B cell (primary cell): Measurements from ENCODE around the gene ADAMTSL2. TPM values are rescaled to one million over a fixed set of nuclear protein-coding genes. Genes with fewer than 3 reads are reported as not detected.

Source experiments
- ATAC-seq: fragments of 200-7000 bp; cut with Tn5 transposase; one replicate; pipeline ENCODE4 v1.10.0; 2021; ENCODE audit warnings: low read depth, mild to moderate bottlenecking, moderate number of reproducible peaks, moderate library complexity
- CTCF ChIA-PET: fragments of 350-600 bp; sonication (Branson Sonifier 250); formaldehyde crosslinking; loops from one replicate; lab custom pipeline; 2021; ENCODE audit warnings: antibody characterized with exemption, inconsistent platforms; lab: Charles Lee
- POLR2A ChIA-PET: fragments of 350-600 bp; sonication (Branson Sonifier 250); formaldehyde crosslinking; loops from one replicate; lab custom pipeline; 2021; ENCODE audit warnings: antibody characterized with exemption; lab: Charles Lee
- DNase-seq: peaks from one replicate; pipeline ENCODE4 v3.0.0; 2013
- H2AFZ ChIP-seq: 2 replicates; pipeline ENCODE4 v1.6.1; 2012; ENCODE audit warnings: mild to moderate bottlenecking, low read depth, low read length; ENCODE audit not compliant: insufficient read depth, poor library complexity, severe bottlenecking
- H3K27ac ChIP-seq, 2 donors: 1 replicate in 1 of 2; 2 replicates in 1 of 2; pipeline ENCODE4 v1.5.1; 2012 to 2013; ENCODE audit warnings: low read length in 2 of 2, mild to moderate bottlenecking in 2 of 2, moderate library complexity in 1 of 2
- H3K27me3 ChIP-seq, 4 experiments: fragments of 200-600 bp in 1 of 4; sonication (generic) in 1 of 4; replicated peaks in 1 of 4; 1 replicate in 2 of 4; 2 replicates in 2 of 4; pipeline versions ENCODE4 v1.6.1 to v1.7.0; 2013 to 2016; ENCODE audit warnings: low read length in 3 of 4, mild to moderate bottlenecking in 2 of 4, mixed read lengths in 1 of 4, moderate library complexity in 1 of 4; ENCODE audit not compliant: insufficient read depth in 4 of 4, control insufficient read depth in 3 of 4; ENCODE audit errors: control extremely low read depth in 1 of 4
- H3K36me3 ChIP-seq, 2 experiments: replicated peaks in 1 of 2; 1 replicate in 1 of 2; 2 replicates in 1 of 2; pipeline versions ENCODE4 v1.6.1 to v1.7.1; 2013; ENCODE audit warnings: low read length in 1 of 2; ENCODE audit not compliant: insufficient read depth in 2 of 2, control insufficient read depth in 1 of 2; ENCODE audit errors: control extremely low read depth in 1 of 2, extremely low read depth in 1 of 2
- H3K4me1 ChIP-seq, 2 donors: fragments of 200-600 bp in 1 of 2; sonication (generic) in 1 of 2; 1 replicate in 1 of 2; 2 replicates in 1 of 2; pipeline versions ENCODE4 v1.5.1 to v1.6.1; 2013 to 2017; ENCODE audit warnings: low read length in 2 of 2; ENCODE audit not compliant: control insufficient read depth in 2 of 2, insufficient read depth in 2 of 2
- H3K4me2 ChIP-seq: replicated peaks from 2 replicates; pipeline ENCODE3; 2012; ENCODE audit warnings: mild to moderate bottlenecking, low read depth, low read length; ENCODE audit not compliant: poor library complexity, severe bottlenecking
- H3K4me3 ChIP-seq, 5 experiments: fragments of 200-600 bp in 1 of 5; sonication (generic) in 1 of 5; 1 replicate in 3 of 5; 2 replicates in 2 of 5; pipeline versions ENCODE4 v1.5.1 to v1.7.0; 2011 to 2016; ENCODE audit warnings: low read length in 4 of 5, mild to moderate bottlenecking in 4 of 5, low read depth in 2 of 5, control low read depth in 1 of 5, moderate library complexity in 1 of 5; ENCODE audit not compliant: insufficient read depth in 1 of 5; ENCODE audit errors: control extremely low read depth in 1 of 5, extremely low read depth in 1 of 5
- H3K79me2 ChIP-seq: fragments of 200-600 bp; sonication (generic); one replicate; pipeline ENCODE4 v1.6.0; 2016; ENCODE audit warnings: low read length; ENCODE audit not compliant: control insufficient read depth, insufficient read depth
- H3K9ac ChIP-seq: fragments of 200-600 bp; sonication (generic); 2 replicates; pipeline ENCODE4 v1.6.1; 2017; ENCODE audit warnings: mild to moderate bottlenecking, low read length, moderate library complexity
- H3K9me3 ChIP-seq, 3 donors: one replicate each; pipeline versions ENCODE4 v1.6.1 to v1.7.1; 2013; ENCODE audit warnings: low read length in 2 of 3; ENCODE audit not compliant: control insufficient read depth in 2 of 3, insufficient read depth in 1 of 3; ENCODE audit errors: control extremely low read depth in 1 of 3
- H4K20me1 ChIP-seq: 2 replicates; pipeline ENCODE4 v1.6.0; 2012; ENCODE audit warnings: mild to moderate bottlenecking, low read length; ENCODE audit not compliant: insufficient read depth, control insufficient read depth, poor library complexity, severe bottlenecking
- H3K27ac Mint-ChIP-seq: one replicate; pipeline ENCODE4 v1.8.0; 2021; ENCODE audit warnings: mixed read lengths
- H3K27me3 Mint-ChIP-seq: one replicate; pipeline ENCODE4 v1.8.0; 2021; ENCODE audit warnings: mixed read lengths
- H3K4me1 Mint-ChIP-seq: one replicate; pipeline ENCODE4 v1.8.0; 2021; ENCODE audit warnings: mixed read lengths
- H3K4me3 Mint-ChIP-seq: one replicate; pipeline ENCODE4 v1.8.0; 2021; ENCODE audit warnings: mixed read lengths
- H3K9me3 Mint-ChIP-seq: one replicate; pipeline ENCODE4 v1.8.0; 2022; ENCODE audit warnings: mixed read lengths; ENCODE audit not compliant: insufficient read depth
- EZH2 ChIP-seq: IDR thresholded peaks from 2 replicates; pipeline ENCODE4 v1.6.1; 2012; ENCODE audit warnings: borderline replicate concordance, low read depth, mild to moderate bottlenecking, moderate library complexity, low read length; ENCODE audit not compliant: insufficient read depth, poor library complexity, severe bottlenecking
- WGBS: methylation state at CpG from one replicate; pipeline ENCODE4 v1.1.5; 2013; ENCODE audit warnings: missing lambda C conversion rate; ENCODE audit not compliant: insufficient coverage; 5-methylcytosine and 5-hydroxymethylcytosine counted together
- intact Hi-C: fragments of 100-400 bp; cut with micrococcal nuclease; formaldehyde crosslinking; loops from one replicate; pipeline ENCODE4 v1.10.0; 2022
- polyA plus RNA-seq: library from polyadenylated mRNA; depleted of rRNA; stranded (reverse); fragments of >200 nt; gene quantifications from 2 replicates; pipeline ENCODE4 v1.2.3, GENCODE V29; 2012
- total RNA-seq, 2 donors: library from RNA; stranded (reverse); fragments of 120-200 nt in 1 of 2; gene quantifications; 1 replicate in 1 of 2; 2 replicates in 1 of 2; pipeline versions ENCODE4 v1.2.3 to v1.2.4, GENCODE V29; 2013 to 2022
- TF ChIP-seq, protein P1 (sequence below): fragments of 200-600 bp; IDR thresholded peaks from one replicate; pipeline ENCODE4 v1.8.0; 2022; ENCODE audit warnings: antibody characterized with exemption, mild to moderate bottlenecking

The ADAMTSL2 gene
- total and polyA plus RNA-seq, 2 donors (not counting 1 experiment from before 2014, with no cell fraction given) = 0.03 TPM; not detected in 1

DNA sequence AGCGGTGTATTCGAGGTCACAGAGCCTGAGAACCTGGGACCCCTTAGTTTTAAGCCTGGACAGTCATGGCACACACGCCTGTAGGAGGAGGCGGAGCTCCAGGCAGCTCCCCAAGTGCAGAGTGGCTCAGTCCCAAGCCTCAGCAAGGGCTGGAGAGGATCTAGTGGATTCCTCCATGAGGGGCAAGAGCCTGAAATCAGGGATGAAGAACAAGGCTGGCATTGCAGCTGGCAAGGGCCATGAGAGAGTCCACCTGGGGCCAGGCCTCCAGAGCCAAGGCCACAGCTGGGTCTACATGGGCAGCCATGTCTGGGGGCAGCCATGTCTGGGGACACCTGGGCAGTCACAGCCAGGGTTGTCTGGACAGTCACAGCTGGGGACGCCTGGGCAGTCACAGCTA, 21.9 kb downstream of the ADAMTSL2 start:
- ATAC-seq (no peak), DNase-seq (no peak)
- Histone ChIP-seq H2AFZ (no peak overlapping the region), H4K20me1 (no peaks in the 10 kb centered on the region), H3K4me1 (peaks cover 13 to 17% of the 10 kb centered on the region in 2 donors), H3K9me3 (peaks cover 0 to 4% (median 0%) of the 10 kb centered on the region in 3 donors), H3K79me2 (no peaks in the 10 kb centered on the region), H3K9ac (no peak overlapping the region), H3K27ac (no peak overlapping the region), H3K27me3 (peaks cover 0 to 32% (median 4%) of the 10 kb centered on the region in 4 experiments), H3K4me3 (no peak overlapping the region), H3K4me2 (no peak overlapping the region), H3K36me3 (no peaks in the 10 kb centered on the region)
- CTCF ChIA-PET = no interaction called here
- WGBS = 80% methylated on average over 5 of the region's 5 CpGs
- POLR2A ChIA-PET = no interaction called here
- Mint-ChIP-seq H3K4me3 (no peak overlapping the region), H3K4me1 (peaks cover 15% of the 10 kb centered on the region), H3K27ac (no peak overlapping the region), H3K9me3 (no peaks in the 10 kb centered on the region), H3K27me3 (peaks cover 22% of the 10 kb centered on the region)
- TF ChIP-seq, protein P1, sequence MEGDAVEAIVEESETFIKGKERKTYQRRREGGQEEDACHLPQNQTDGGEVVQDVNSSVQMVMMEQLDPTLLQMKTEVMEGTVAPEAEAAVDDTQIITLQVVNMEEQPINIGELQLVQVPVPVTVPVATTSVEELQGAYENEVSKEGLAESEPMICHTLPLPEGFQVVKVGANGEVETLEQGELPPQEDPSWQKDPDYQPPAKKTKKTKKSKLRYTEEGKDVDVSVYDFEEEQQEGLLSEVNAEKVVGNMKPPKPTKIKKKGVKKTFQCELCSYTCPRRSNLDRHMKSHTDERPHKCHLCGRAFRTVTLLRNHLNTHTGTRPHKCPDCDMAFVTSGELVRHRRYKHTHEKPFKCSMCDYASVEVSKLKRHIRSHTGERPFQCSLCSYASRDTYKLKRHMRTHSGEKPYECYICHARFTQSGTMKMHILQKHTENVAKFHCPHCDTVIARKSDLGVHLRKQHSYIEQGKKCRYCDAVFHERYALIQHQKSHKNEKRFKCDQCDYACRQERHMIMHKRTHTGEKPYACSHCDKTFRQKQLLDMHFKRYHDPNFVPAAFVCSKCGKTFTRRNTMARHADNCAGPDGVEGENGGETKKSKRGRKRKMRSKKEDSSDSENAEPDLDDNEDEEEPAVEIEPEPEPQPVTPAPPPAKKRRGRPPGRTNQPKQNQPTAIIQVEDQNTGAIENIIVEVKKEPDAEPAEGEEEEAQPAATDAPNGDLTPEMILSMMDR = no peak
- TF ChIP-seq EZH2 = no peak
- intact Hi-C loops = no loop called here

DNA sequence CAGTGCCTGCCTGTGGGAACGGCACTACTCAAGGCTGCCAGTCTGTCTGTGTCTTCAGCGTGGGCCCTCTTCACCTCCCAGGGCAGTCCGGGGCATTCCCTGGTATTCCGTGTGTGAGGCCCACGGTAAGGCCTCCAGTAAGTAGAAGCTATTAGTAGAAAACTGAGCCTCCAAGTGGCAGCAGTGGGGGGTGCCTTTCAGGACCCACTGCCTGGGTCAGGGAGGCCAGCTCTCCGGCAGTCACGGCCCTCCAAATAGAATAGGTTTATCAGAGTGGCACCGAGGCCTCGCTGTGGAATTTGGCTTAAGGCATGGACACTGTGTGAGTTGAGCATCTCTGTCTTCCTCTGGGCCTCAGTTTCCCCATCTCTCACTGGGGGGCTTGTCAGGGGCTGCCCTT, 23.1 kb downstream of the ADAMTSL2 start:
- Histone ChIP-seq H3K27ac (no peak overlapping the region), H3K4me2 (peak overlapping the region; percentile 49), H3K9ac (no peak overlapping the region), H2AFZ (no peak overlapping the region), H3K4me3 (no peak overlapping the region), H3K27me3 (peaks cover 0 to 32% (median 4%) of the 10 kb centered on the region in 4 experiments), H3K36me3 (no peaks in the 10 kb centered on the region), H4K20me1 (no peaks in the 10 kb centered on the region), H3K4me1 (peaks cover 13 to 17% of the 10 kb centered on the region in 2 donors), H3K79me2 (no peaks in the 10 kb centered on the region), H3K9me3 (peaks cover 0 to 4% (median 0%) of the 10 kb centered on the region in 3 donors)
- Mint-ChIP-seq H3K9me3 (no peaks in the 10 kb centered on the region), H3K27me3 (peaks cover 22% of the 10 kb centered on the region), H3K4me1 (peaks cover 15% of the 10 kb centered on the region), H3K27ac (no peak overlapping the region), H3K4me3 (no peak overlapping the region)
- WGBS = 100% methylated on average over 8 of the region's 9 CpGs
- POLR2A ChIA-PET = no interaction called here
- TF ChIP-seq, protein P1 = no peak
- TF ChIP-seq EZH2 = no peak
- no peak for ATAC-seq
- no peak for DNase-seq
- CTCF ChIA-PET = no interaction called here
- intact Hi-C loops = no loop called here
